Smooth muscle cell of the brain vasculature (primary cell): Measurements from ENCODE around the gene ENTREP3.

ENCODE experiments used
- DNase-seq: peaks from one replicate; pipeline ENCODE4 v3.0.0-alpha.2; 2012; ENCODE audit warnings: low read depth, low spot score

ENTREP3 gene

DNA sequence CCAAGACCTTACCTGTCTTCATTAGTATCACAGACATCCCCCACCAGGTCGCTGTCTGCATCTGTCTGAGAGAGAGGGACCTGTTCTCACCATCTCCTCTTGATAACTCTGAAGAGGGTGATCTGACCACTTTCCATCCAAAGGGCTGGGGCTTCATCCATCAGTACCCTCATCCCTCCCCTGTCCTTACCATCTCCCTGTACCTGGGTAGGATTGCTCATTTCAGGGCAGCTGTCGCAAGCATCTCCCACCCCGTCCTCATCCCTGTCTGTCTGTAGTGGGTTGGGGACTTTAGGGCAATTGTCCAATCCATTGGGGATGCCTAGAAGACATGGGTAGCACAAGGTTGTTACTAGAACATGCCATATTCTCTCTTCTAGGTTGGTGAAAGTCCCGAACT, 55.5 kb downstream of the ENTREP3 start:
- no peak for DNase-seq

DNA sequence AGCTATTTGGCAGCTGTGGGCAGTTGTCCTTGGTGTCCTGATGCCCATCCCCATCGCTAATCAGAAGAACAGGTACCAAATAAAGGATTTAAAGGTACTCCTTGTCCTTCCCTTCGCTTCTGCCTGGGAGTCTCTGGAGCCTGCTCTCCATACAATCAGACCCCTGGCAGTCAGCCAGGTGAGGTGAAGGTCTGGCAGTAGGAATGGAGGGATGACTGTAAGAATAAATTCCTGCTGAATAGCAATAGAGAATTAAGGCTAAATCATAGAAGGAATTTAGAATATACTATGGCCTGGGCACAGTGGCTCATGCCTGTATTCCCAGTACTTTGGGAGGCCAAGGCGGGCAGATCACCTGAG, 56.8 kb downstream of the ENTREP3 start:
- no peak for DNase-seq

DNA sequence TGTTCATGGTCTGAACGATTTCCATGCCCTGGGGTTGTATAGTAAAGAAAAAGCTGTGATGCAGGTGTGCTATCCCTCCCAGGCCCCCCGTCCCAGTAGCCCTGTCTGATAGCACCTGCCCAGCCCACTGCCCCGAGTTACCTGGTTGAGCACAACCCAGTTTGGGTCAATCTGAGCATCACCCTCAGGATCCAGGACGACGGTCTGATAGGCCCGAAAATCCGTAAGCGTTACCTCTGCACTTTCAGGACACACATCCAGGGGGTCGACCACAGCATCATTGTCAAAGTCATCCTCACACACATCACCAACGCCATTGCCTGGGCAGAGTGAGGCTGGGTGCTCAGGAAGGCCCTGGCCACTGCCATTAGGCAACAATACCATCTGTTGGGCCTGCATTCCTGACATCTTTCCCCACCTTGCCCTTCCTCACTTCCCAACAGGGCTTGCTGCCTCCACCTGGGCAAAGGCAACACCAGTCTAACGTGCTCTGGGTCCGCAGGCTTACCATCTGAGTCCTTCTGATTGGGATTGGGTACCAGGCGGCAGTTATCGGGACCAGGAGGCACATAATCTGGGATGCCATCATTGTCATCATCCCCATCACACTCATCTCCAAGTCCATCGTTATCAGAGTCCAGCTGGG, 57.3 kb downstream of the ENTREP3 start:
- DNase-seq, result no peak
